MM.1S (cell line): ENCODE measurements around the gene PHF21A.

Experiments
- DNase-seq: peaks from one replicate; pipeline ENCODE4 v3.0.0-alpha.2; 2015
- H2AFZ ChIP-seq: fragments of 300-600 bp; sonication (generic); 2 replicates; pipeline ENCODE4 v1.6.0; 2016; ENCODE audit warnings: antibody characterized with exemption, low read length
- H3F3A ChIP-seq: fragments of 300-600 bp; sonication (generic); 2 replicates; pipeline ENCODE4 v1.6.1; 2016; ENCODE audit warnings: mild to moderate bottlenecking, antibody characterized with exemption, low read length, moderate library complexity, mixed read lengths; ENCODE audit not compliant: insufficient read depth
- H3K27ac ChIP-seq: fragments of 300-600 bp; sonication (generic); 2 replicates; pipeline ENCODE4 v1.5.1; 2016; ENCODE audit warnings: mild to moderate bottlenecking, low read length
- H3K27me3 ChIP-seq: fragments of 300-600 bp; sonication (generic); replicated peaks from 2 replicates; pipeline ENCODE4 v1.6.0; 2016; ENCODE audit warnings: low read length; ENCODE audit not compliant: insufficient read depth
- H3K36me3 ChIP-seq: fragments of 300-600 bp; sonication (generic); replicated peaks from 2 replicates; pipeline ENCODE4 v1.6.1; 2016; ENCODE audit warnings: mild to moderate bottlenecking, low read length, mixed read lengths; ENCODE audit not compliant: insufficient read depth
- H3K4me1 ChIP-seq: fragments of 300-600 bp; sonication (generic); 2 replicates; pipeline ENCODE4 v1.6.1; 2016; ENCODE audit warnings: low read length, mixed read lengths
- H3K4me2 ChIP-seq: fragments of 300-600 bp; sonication (generic); 2 replicates; pipeline ENCODE4 v1.6.0; 2016; ENCODE audit warnings: low read depth, low read length
- H3K4me3 ChIP-seq: fragments of 300-600 bp; sonication (generic); 2 replicates; pipeline ENCODE4 v1.5.1; 2016; ENCODE audit warnings: low read length, mixed read lengths
- H3K79me2 ChIP-seq: fragments of 300-600 bp; sonication (generic); 2 replicates; pipeline ENCODE4 v1.6.1; 2016; ENCODE audit warnings: mixed run types, low read length, mixed read lengths
- H3K9ac ChIP-seq: fragments of 300-600 bp; sonication (generic); 2 replicates; pipeline ENCODE4 v1.6.1; 2016; ENCODE audit warnings: low read length, mixed read lengths
- H3K9me2 ChIP-seq: fragments of 300-600 bp; sonication (generic); replicated peaks from 2 replicates; pipeline ENCODE4 v1.6.1; 2016; ENCODE audit warnings: mild to moderate bottlenecking, low read length, mixed read lengths; ENCODE audit not compliant: insufficient read depth
- H3K9me3 ChIP-seq: fragments of 300-600 bp; sonication (generic); replicated peaks from 2 replicates; pipeline ENCODE4 v1.6.1; 2016; ENCODE audit warnings: mild to moderate bottlenecking, low read length, mixed read lengths; ENCODE audit not compliant: insufficient read depth
- H4K20me1 ChIP-seq: fragments of 300-600 bp; sonication (generic); 2 replicates; pipeline ENCODE4 v1.6.1; 2016; ENCODE audit warnings: mild to moderate bottlenecking, low read length, moderate library complexity, mixed read lengths; ENCODE audit not compliant: insufficient read depth
- EZH2 ChIP-seq: fragments of 300-600 bp; sonication (generic); optimal IDR thresholded peaks from 2 replicates; pipeline ENCODE3; 2017; ENCODE audit warnings: low read depth, mild to moderate bottlenecking, antibody characterized with exemption, low read length, mixed read lengths
- EZH2phosphoT487 ChIP-seq: fragments of 300-600 bp; sonication (generic); IDR thresholded peaks from 2 replicates; pipeline ENCODE4 v1.6.1; 2018; ENCODE audit warnings: antibody characterized with exemption, low read length
- TF ChIP-seq, protein P1 (sequence below): fragments of 300-600 bp; sonication (generic); IDR thresholded peaks from 2 replicates; pipeline ENCODE4 v1.5.1; 2016; ENCODE audit warnings: antibody characterized with exemption, low read length, mixed read lengths

PHF21A gene

DNA sequence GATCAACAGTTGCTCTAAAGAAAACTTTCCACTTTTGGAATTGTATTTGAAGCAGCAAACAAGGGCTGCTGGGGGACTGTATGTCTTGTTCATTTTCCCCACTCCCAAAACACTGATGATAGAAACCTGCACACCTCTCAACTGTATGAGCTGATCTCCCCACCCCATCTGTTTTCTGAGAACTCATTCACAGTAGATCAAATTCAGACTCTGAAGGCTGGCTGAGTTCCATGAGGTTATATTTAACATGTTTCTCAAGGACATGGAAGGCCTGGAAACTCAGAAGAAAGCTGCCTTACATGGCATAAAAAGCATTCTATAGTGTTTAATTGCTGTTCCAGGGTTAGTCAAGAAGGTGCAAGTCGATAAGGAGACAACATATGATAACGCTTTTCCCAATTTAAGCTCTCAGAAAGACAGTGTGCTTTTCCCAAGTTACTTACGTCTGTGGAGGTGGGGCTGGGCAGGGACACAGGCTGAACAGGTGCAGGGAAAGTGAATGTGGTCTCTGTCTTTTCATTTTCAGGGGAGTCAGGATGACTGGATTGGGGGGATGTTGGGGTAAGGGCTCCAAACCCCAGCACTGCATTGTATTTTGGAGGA, 175.8 kb downstream of the PHF21A start:
- Histone ChIP-seq H3K9ac (no peak overlapping the region), H3K9me2 (no peaks in the 10 kb centered on the region)
- TF ChIP-seq EZH2 (no peak), EZH2phosphoT487 (no peak)
- TF ChIP-seq, protein P1, sequence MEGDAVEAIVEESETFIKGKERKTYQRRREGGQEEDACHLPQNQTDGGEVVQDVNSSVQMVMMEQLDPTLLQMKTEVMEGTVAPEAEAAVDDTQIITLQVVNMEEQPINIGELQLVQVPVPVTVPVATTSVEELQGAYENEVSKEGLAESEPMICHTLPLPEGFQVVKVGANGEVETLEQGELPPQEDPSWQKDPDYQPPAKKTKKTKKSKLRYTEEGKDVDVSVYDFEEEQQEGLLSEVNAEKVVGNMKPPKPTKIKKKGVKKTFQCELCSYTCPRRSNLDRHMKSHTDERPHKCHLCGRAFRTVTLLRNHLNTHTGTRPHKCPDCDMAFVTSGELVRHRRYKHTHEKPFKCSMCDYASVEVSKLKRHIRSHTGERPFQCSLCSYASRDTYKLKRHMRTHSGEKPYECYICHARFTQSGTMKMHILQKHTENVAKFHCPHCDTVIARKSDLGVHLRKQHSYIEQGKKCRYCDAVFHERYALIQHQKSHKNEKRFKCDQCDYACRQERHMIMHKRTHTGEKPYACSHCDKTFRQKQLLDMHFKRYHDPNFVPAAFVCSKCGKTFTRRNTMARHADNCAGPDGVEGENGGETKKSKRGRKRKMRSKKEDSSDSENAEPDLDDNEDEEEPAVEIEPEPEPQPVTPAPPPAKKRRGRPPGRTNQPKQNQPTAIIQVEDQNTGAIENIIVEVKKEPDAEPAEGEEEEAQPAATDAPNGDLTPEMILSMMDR: no peak

DNA sequence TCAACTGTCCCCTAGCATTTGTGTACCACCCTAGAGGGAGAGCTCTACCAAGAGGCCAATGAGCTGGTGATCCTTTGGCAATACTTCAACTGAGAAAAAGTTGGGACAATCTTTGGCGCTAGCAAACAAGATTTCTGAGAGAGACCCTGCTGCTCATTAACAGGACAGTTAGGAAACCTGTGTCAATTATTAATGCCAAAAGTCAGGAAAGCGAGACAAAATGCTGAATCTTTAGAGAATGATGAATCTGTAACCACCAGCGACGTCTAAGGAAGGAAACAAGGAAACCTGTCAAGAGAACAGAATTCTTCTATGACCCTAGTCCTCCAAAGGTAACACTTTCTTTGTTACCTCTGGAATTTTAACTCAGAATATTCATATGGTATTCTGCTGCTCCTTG, 178.9 kb downstream of the PHF21A start:
- H3K27ac ChIP-seq: no peak overlapping the region
- H4K20me1 ChIP-seq: 0 out of 2 replicates have a peak, but pooled peaks cover 3% of the 10 kb centered on the region
- H3K4me2 ChIP-seq: no peak overlapping the region
- no peak for DNase-seq
- H3K9ac ChIP-seq: no peak overlapping the region
- H3F3A ChIP-seq: no peaks in the 10 kb centered on the region
- no peaks in the 10 kb centered on the region for H3K27me3 ChIP-seq
- no peaks in the 10 kb centered on the region for H3K4me1 ChIP-seq
- H3K9me2 ChIP-seq: no peaks in the 10 kb centered on the region
- no peaks in the 10 kb centered on the region for H3K36me3 ChIP-seq
- no peak overlapping the region for H2AFZ ChIP-seq
- no peaks in the 10 kb centered on the region for H3K9me3 ChIP-seq
- H3K4me3 ChIP-seq: no peak overlapping the region
- H3K79me2 ChIP-seq: no peaks in the 10 kb centered on the region
- TF ChIP-seq EZH2phosphoT487 (no peak), EZH2 (no peak)
- TF ChIP-seq, protein P1: no peak

More for the DNA sequence above, 175.8 kb downstream of the PHF21A start:
- Histone ChIP-seq H3K4me2 (no peak overlapping the region), H2AFZ (no peak overlapping the region), H3K4me3 (no peak overlapping the region), H3K36me3 (no peaks in the 10 kb centered on the region), H3K79me2 (no peaks in the 10 kb centered on the region), H3K27ac (no peak overlapping the region), H3K4me1 (no peaks in the 10 kb centered on the region), H3K9me3 (no peaks in the 10 kb centered on the region), H4K20me1 (0 out of 2 replicates have a peak, but pooled peaks cover 3% of the 10 kb centered on the region), H3F3A (no peaks in the 10 kb centered on the region), H3K27me3 (no peaks in the 10 kb centered on the region)
- no peak for DNase-seq

DNA sequence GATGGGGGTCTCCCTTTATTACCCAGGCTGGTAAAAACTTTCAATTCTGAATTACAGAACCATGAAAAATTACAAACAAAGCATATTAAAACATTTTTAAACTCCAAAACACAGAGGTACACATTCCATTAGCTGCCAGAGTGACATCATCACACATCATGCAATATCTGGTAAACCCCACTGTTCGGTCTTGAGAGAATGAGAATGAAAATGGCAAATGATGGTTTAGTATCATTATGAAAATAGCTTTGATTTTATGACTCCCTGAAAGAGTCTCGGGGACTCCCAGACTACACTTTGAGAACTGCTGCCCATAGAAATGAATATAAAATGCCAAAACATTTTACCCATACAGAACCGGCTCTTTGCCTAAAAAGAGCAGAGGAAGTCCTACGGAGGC, 180.0 kb downstream of the PHF21A start:
- Histone ChIP-seq H3K27ac (no peak overlapping the region), H3K9me2 (no peaks in the 10 kb centered on the region), H3K36me3 (no peaks in the 10 kb centered on the region), H3K9ac (no peak overlapping the region), H3K27me3 (no peaks in the 10 kb centered on the region), H3K4me2 (no peak overlapping the region), H3K9me3 (no peaks in the 10 kb centered on the region), H3F3A (no peaks in the 10 kb centered on the region), H4K20me1 (0 out of 2 replicates have a peak, but pooled peaks cover 3% of the 10 kb centered on the region), H2AFZ (no peak overlapping the region), H3K4me1 (no peaks in the 10 kb centered on the region), H3K4me3 (no peak overlapping the region), H3K79me2 (no peaks in the 10 kb centered on the region)
- TF ChIP-seq EZH2phosphoT487: no peak
- TF ChIP-seq EZH2: no peak
- TF ChIP-seq, protein P1: no peak
- DNase-seq: no peak
